MCF 10A (cell line): ENCODE results near the gene SLC26A2. TPM values are rescaled to one million over a fixed set of nuclear protein-coding genes. Genes with fewer than 3 reads are reported as not detected.
A peak's percentile ranks its signal among the peaks of the same experiment; 100 is the strongest.

Experiments
- BruUV-seq: library from RNA; stranded (reverse); fragments of 400-500 nt; replicated peaks from 2 replicates; lab custom pipeline; 2021; lab: Mats Ljungman, UMichigan
- CTCF ChIA-PET: fragments of 300-600 bp; sonication (Branson Sonifier 250); formaldehyde crosslinking; extraction: SDS; loops from one replicate; lab custom pipeline; 2021; ENCODE audit warnings: antibody characterized with exemption, inconsistent platforms; lab: Yijun Ruan, JAX
- POLR2A ChIA-PET: fragments of 300-600, 350-650 bp; sonication (Branson Sonifier 250); formaldehyde crosslinking; extraction: SDS; loops from one replicate; lab custom pipeline; 2020; ENCODE audit warnings: antibody characterized with exemption, inconsistent platforms; lab: Yijun Ruan, JAX
- DNase-seq: peaks from one replicate; pipeline ENCODE4 v3.0.0-alpha.2; 2018; ENCODE audit not compliant: unreplicated experiment
- H3K27ac Mint-ChIP-seq: one replicate; pipeline ENCODE4 v1.8.0; 2022; ENCODE audit warnings: mild to moderate bottlenecking, low read depth, mixed read lengths; ENCODE audit not compliant: unreplicated experiment
- H3K27me3 Mint-ChIP-seq: one replicate; pipeline ENCODE4 v1.8.0; 2022; ENCODE audit warnings: mixed read lengths; ENCODE audit not compliant: insufficient read depth, unreplicated experiment
- H3K36me3 Mint-ChIP-seq: one replicate; pipeline ENCODE4 v1.8.0; 2022; ENCODE audit warnings: mild to moderate bottlenecking, moderate library complexity, mixed read lengths; ENCODE audit not compliant: insufficient read depth, unreplicated experiment
- H3K4me1 Mint-ChIP-seq: one replicate; pipeline ENCODE4 v1.8.0; 2022; ENCODE audit warnings: mixed read lengths; ENCODE audit not compliant: insufficient read depth, unreplicated experiment
- H3K4me3 Mint-ChIP-seq: one replicate; pipeline ENCODE4 v1.8.0; 2022; ENCODE audit warnings: mild to moderate bottlenecking, moderate library complexity, mixed read lengths; ENCODE audit not compliant: unreplicated experiment
- H3K9me3 Mint-ChIP-seq: one replicate; pipeline ENCODE4 v1.8.0; 2022; ENCODE audit warnings: mixed read lengths; ENCODE audit not compliant: unreplicated experiment
- intact Hi-C: fragments of 100-400 bp; cut with micrococcal nuclease; formaldehyde crosslinking; loops from 2 replicates; pipeline ENCODE4 v1.14.1; 2022
- total RNA-seq: library from RNA; stranded (reverse); gene quantifications from 2 replicates; pipeline ENCODE4 v1.2.3, GENCODE V29; 2022
- TF ChIP-seq, protein P1 (sequence below): fragments of 200-600 bp; IDR thresholded peaks from one replicate; pipeline ENCODE4 v1.8.0; 2022; ENCODE audit warnings: antibody characterized with exemption, mild to moderate bottlenecking; ENCODE audit not compliant: unreplicated experiment

The SLC26A2 gene
- total RNA-seq, 1 experiment from 2014 or later: 56.2 TPM

DNA sequence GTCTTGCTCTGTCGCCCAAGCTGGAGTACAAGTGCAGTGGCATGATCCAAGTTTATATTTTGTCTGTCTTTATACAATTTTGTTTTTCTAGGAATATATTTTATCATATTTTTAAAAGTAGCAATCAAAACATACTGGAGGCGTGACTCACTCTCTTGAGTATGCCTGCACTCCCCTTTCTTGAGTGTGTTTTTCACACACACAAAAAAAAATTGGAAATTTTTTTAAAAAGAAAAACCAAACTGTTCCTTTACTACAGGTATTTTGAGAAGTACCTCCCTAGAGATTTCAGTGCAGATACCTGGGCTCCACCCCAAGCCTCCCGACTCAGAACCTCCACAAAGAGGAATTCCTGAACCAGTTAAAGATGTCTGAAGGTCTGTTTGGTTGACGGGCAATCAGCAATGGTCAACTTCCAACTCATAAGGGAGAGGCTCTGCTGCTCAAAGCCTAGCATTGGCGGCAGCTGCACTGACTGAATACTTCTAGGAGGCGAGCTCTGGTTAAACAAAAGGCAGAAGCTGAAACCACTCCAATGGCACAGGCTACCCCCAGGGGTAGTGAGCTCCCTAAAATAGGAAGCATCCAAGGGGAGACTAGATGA lies 43.4 kb upstream of the SLC26A2 start:
- peak; percentile 59 for DNase-seq
- TF ChIP-seq, protein P1, sequence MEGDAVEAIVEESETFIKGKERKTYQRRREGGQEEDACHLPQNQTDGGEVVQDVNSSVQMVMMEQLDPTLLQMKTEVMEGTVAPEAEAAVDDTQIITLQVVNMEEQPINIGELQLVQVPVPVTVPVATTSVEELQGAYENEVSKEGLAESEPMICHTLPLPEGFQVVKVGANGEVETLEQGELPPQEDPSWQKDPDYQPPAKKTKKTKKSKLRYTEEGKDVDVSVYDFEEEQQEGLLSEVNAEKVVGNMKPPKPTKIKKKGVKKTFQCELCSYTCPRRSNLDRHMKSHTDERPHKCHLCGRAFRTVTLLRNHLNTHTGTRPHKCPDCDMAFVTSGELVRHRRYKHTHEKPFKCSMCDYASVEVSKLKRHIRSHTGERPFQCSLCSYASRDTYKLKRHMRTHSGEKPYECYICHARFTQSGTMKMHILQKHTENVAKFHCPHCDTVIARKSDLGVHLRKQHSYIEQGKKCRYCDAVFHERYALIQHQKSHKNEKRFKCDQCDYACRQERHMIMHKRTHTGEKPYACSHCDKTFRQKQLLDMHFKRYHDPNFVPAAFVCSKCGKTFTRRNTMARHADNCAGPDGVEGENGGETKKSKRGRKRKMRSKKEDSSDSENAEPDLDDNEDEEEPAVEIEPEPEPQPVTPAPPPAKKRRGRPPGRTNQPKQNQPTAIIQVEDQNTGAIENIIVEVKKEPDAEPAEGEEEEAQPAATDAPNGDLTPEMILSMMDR: no peak
- H3K27me3 Mint-ChIP-seq: no peaks in the 10 kb centered on the region
- H3K27ac Mint-ChIP-seq: peak overlapping the region; percentile 82
- H3K9me3 Mint-ChIP-seq: no peaks in the 10 kb centered on the region
- CTCF ChIA-PET: interaction anchor here (0.6 to 3.9 kb wide), 13 partner anchors 11 to 1176 kb away, joined by 3 to 44 read pairs (median 4); partner anchors contain the start of gene SLC26A2
- POLR2A ChIA-PET: interaction anchor here (0.8 to 8.1 kb wide), 11 partner anchors 10 to 356 kb away, joined by 3 to 96 read pairs (median 8); partner anchors contain the start of gene SLC26A2
- no TSS peak for BruUV-seq
- H3K4me1 Mint-ChIP-seq: peaks cover 70% of the 10 kb centered on the region
- H3K4me3 Mint-ChIP-seq: no peak overlapping the region
- H3K36me3 Mint-ChIP-seq: no peaks in the 10 kb centered on the region
- intact Hi-C loops: loop anchor here (2.0 kb wide), 1 partner anchor 22 kb away; no protein-coding TSS in a partner anchor

DNA sequence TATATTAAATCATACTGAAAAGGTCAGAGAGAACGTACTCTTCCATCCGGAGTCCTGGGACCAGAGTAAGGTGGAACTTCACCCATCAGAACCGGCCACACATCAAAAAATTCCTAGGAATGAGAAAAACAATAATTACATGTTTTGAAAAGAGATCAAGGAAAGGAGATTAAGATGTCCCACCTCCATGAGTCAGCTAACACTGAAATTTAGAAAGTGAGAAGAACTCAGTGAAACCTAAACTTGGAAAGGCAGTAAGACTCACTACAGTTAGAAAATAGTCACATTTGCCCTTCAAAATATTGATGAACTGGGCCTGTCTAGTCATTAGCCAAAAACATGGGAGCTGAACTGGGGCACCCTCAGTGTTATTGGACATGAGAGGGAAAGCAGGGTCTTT lies 39.0 kb upstream of the SLC26A2 start:
- Mint-ChIP-seq H3K4me1 (peaks cover 38% of the 10 kb centered on the region), H3K27ac (no peak overlapping the region), H3K9me3 (no peaks in the 10 kb centered on the region)

DNA sequence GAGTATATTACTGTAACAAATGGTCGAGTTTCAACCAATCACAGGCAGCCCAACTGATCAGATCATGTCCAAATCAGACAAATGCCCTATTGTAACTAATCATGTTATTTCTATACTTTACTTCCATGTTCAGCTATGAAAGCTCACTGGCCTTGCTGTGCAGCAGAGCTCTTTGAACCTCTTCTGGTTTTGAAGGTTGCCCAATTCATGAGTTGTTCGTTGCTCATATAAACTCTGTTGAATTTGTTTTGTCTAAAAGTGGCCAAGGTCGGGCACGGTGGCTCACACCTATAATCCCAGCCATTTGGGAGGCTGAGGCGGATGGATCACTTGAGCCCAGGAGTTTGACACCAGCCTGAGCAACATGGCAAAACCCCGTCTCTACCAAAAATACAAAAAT lies 37.6 kb upstream of the SLC26A2 start:
- Mint-ChIP-seq H3K27ac (no peak overlapping the region), H3K4me3 (no peak overlapping the region), H3K36me3 (no peaks in the 10 kb centered on the region), H3K27me3 (no peaks in the 10 kb centered on the region), H3K4me1 (peaks cover 24% of the 10 kb centered on the region), H3K9me3 (no peaks in the 10 kb centered on the region)
- POLR2A ChIA-PET: interaction anchor here (0.5 to 3.1 kb wide), 9 partner anchors 9 to 868 kb away, joined by 3 to 32 read pairs (median 5); no protein-coding TSS in a partner anchor
- TF ChIP-seq, protein P1: no peak
- DNase-seq: no peak
- CTCF ChIA-PET: interaction anchor here (0.6 to 2.5 kb wide), 12 partner anchors 12 to 89 kb away, joined by 3 to 13 read pairs (median 3); no protein-coding TSS in a partner anchor
- intact Hi-C loops: no loop called here
- no TSS peak for BruUV-seq

More for the DNA sequence above, 39.0 kb upstream of the SLC26A2 start:
- TF ChIP-seq, protein P1: no peak
- Mint-ChIP-seq H3K27me3 (no peaks in the 10 kb centered on the region), H3K4me3 (no peak overlapping the region), H3K36me3 (no peaks in the 10 kb centered on the region)
- BruUV-seq: no TSS peak
- no peak for DNase-seq
- intact Hi-C loops: no loop called here
- ChIA-PET CTCF (interaction anchor here (0.6 to 1.0 kb wide), 4 partner anchors 16 to 83 kb away, joined by 3 to 5 read pairs (median 4); no protein-coding TSS in a partner anchor), POLR2A (interaction anchor here (1.1 to 3.1 kb wide), 4 partner anchors 9 to 38 kb away, joined by 4 to 32 read pairs (median 9); partner anchors contain the start of gene SLC26A2)

- DNase-seq: no peak
- BruUV-seq: no TSS peak
- Mint-ChIP-seq H3K36me3 (no peaks in the 10 kb centered on the region), H3K4me1 (peaks cover 27% of the 10 kb centered on the region), H3K9me3 (no peaks in the 10 kb centered on the region), H3K27me3 (no peaks in the 10 kb centered on the region), H3K27ac (peak overlapping the region; percentile 11), H3K4me3 (no peak overlapping the region)
- POLR2A ChIA-PET: interaction anchor here (1.1 to 5.1 kb wide), 6 partner anchors 9 to 36 kb away, joined by 4 to 37 read pairs (median 6); partner anchors contain the start of gene SLC26A2
- intact Hi-C loops: no loop called here
- CTCF ChIA-PET: interaction anchor here (0.8 to 2.5 kb wide), 5 partner anchors 9 to 72 kb away, joined by 3 to 13 read pairs (median 6); no protein-coding TSS in a partner anchor
- TF ChIP-seq, protein P1: no peak
Measured at GRCh38 chr5:149924486-149924885, 36.1 kb upstream of the SLC26A2 start.
